Measurements from ENCODE around the gene IGSF22. TPM values are rescaled to one million over a fixed set of nuclear protein-coding genes. Genes with fewer than 3 reads are reported as not detected.

The IGSF22 gene
- polyA plus RNA-seq, 3 donors from 2014 or later = 0.20 to 0.46 TPM; not detected in 1

DNA sequence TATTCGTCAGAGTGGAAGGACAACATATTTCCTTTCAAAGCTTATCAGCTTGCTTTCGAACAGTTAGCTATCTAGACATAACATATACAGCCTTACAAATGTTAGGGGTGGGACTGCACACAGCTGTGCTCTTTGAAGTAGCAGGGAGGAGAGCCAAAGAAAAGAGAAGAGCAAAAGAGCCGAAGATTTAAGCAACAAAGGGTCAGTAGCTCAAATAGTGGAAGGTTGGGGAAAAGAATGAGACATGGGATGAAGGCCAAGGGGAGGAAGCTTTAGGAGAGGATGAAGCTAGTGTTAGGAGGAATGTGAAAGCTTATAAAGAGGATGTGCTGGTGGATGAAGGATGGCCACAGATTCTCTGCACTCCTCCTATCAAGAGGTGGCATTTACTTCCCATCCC, 31.8 kb upstream of the IGSF22 start:
- no peak for DNase-seq
- H3K4me3 Mint-ChIP-seq = no peak overlapping the region
- H3K27ac Mint-ChIP-seq = no peak overlapping the region
- no peaks in the 10 kb centered on the region for H3K9me3 Mint-ChIP-seq
- H3K36me3 Mint-ChIP-seq = no peaks in the 10 kb centered on the region
- peaks cover 0 to 4% (median 2%) of the 10 kb centered on the region in 3 donors for H3K27me3 Mint-ChIP-seq (ENCODE audit: low read depth in 3 of 3)
- H3K4me1 Mint-ChIP-seq = no peaks in the 10 kb centered on the region

DNA sequence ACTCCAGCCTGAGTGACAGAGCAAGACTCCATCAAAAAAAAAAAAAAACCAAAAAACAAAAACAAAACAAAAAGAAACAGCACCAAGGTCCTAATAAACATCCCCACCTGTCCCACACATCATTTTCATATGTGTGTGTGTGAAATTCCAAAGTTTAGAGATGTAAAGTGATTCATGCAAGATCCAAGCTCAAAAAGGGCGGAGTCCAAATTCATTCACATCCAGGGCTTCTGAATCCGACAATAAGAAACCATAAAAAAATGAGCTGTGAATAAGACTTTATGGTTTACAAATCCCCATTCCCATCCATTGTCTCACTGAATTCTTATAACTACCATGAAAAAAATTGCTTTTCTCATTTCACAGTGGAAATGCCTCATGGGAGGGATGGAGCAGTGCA, 30.9 kb upstream of the IGSF22 start:
- H3K4me3 Mint-ChIP-seq = no peak overlapping the region
- H3K27ac Mint-ChIP-seq = no peak overlapping the region
- H3K4me1 Mint-ChIP-seq = no peaks in the 10 kb centered on the region

DNA sequence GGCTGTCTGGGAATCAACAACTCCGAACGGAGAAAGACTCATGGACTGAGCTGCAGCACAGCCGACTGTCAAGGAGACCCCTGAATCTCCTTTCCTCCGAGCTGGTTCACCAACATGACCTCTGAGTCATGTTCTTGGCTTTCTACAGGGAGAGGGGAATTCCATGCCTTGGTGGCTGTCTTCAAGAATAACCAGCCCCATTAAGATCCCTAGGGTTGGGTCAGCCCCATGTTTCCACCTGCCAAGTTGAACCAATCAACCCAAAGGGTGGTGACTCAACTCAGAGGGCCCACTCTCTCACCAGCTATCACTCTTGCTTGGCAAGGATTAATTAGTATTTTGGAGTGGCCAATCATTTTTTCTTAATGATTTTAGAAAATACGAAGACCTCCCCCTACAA, 28.3 kb upstream of the IGSF22 start:
- Mint-ChIP-seq H3K4me1 (no peaks in the 10 kb centered on the region), H3K36me3 (no peaks in the 10 kb centered on the region), H3K4me3 (no peak overlapping the region), H3K27ac (no peak overlapping the region), H3K27me3 (ENCODE audit: low read depth in 3 of 3) (peaks cover 3 to 7% (median 4%) of the 10 kb centered on the region in 3 donors), H3K9me3 (no peaks in the 10 kb centered on the region)
- DNase-seq = no peak

More for the DNA sequence above, 30.9 kb upstream of the IGSF22 start:
- DNase-seq = no peak
- Mint-ChIP-seq H3K36me3 (no peaks in the 10 kb centered on the region), H3K9me3 (no peaks in the 10 kb centered on the region), H3K27me3 (ENCODE audit: low read depth in 3 of 3) (peaks cover 0 to 5% (median 4%) of the 10 kb centered on the region in 3 donors)

- Mint-ChIP-seq H3K27ac (no peak overlapping the region), H3K4me3 (no peak overlapping the region), H3K27me3 (ENCODE audit: low read depth in 3 of 3) (peaks cover 2 to 7% (median 3%) of the 10 kb centered on the region in 3 donors), H3K9me3 (no peaks in the 10 kb centered on the region), H3K36me3 (no peaks in the 10 kb centered on the region), H3K4me1 (no peaks in the 10 kb centered on the region)
- no peak for DNase-seq
Measured at GRCh38 chr11:18752502-18752901, 26.5 kb upstream of the IGSF22 start.

GRCh38 chr11:18750944-18751343, 25.0 kb upstream of the IGSF22 start:
- Mint-ChIP-seq H3K4me1 (no peaks in the 10 kb centered on the region), H3K36me3 (no peaks in the 10 kb centered on the region), H3K9me3 (no peaks in the 10 kb centered on the region), H3K27ac (no peak overlapping the region), H3K4me3 (no peak overlapping the region), H3K27me3 (ENCODE audit: low read depth in 3 of 3) (peaks cover 3 to 7% (median 4%) of the 10 kb centered on the region in 3 donors)
- DNase-seq = no peak

DNA sequence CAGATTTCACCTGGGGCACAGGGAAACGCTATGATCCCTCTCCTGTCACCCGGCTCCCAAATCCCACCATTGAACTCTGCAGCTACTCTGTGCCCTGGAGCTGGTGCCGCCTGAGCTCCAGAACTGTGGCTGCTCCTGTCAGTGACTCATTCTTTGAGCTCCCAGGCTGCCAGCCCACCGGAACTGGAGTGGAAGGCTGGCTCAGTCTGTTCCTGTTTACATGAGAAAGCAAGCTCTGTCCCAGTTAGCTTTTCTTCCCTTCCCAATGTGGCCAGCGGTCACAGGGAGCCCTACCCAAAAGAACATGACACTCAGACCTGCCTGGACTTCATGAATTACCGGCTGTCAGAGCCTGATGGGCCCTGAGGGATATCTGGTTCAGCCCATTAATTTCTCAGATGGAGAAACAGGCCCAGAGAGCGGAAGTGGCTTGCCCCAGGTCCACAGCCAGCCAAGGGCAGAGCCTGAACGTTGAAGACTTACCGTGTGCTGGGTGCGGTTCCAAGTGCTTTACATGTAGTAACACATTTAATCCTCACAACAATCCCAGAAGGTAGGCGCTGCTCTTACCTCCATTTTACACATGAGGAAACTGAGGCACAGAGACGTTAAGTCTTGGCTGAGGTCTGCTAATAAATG, 23.8 kb upstream of the IGSF22 start:
- Mint-ChIP-seq H3K36me3 (no peaks in the 10 kb centered on the region), H3K27me3 (ENCODE audit: low read depth in 3 of 3) (peaks cover 2 to 7% (median 5%) of the 10 kb centered on the region in 3 donors), H3K9me3 (no peaks in the 10 kb centered on the region), H3K4me1 (no peaks in the 10 kb centered on the region), H3K27ac (no peak overlapping the region), H3K4me3 (no peak overlapping the region)
- no peak for DNase-seq

GRCh38 chr11:18748766-18749365, 22.9 kb upstream of the IGSF22 start:
- Mint-ChIP-seq H3K9me3 (no peaks in the 10 kb centered on the region), H3K4me3 (no peak overlapping the region)
- no peak for DNase-seq

DNA sequence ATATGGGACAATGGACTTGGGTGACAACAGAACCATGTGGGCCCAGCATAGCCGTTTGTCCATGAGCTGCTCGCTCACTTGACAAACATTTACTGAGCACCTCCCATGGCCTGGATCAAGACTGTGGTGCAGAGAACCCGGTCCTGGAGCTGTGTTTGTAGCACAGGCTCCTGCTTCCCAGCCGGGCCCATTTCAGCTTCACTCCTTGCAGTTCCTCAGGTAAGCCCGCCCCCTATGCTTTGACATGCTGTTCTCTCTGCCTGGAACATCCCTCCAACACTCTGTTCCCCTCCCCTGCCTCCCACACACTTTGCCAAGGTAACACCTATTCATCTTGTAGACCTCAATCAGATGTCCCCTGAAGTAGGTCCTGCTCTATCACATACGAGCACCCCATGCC, 19.3 kb upstream of the IGSF22 start:
- no peaks in the 10 kb centered on the region for H3K4me1 Mint-ChIP-seq
- DNase-seq = no peak
- no peaks in the 10 kb centered on the region for H3K9me3 Mint-ChIP-seq
- H3K27me3 Mint-ChIP-seq (ENCODE audit: low read depth in 3 of 3) = peaks cover 0 to 8% (median 2%) of the 10 kb centered on the region in 3 donors
- no peak overlapping the region for H3K4me3 Mint-ChIP-seq
- H3K36me3 Mint-ChIP-seq = no peaks in the 10 kb centered on the region
- H3K27ac Mint-ChIP-seq = no peak overlapping the region

More at GRCh38 chr11:18748766-18749365, 22.9 kb upstream of the IGSF22 start:
- Mint-ChIP-seq H3K27ac (no peak overlapping the region), H3K27me3 (ENCODE audit: low read depth in 3 of 3) (peaks cover 2 to 9% (median 7%) of the 10 kb centered on the region in 3 donors), H3K4me1 (no peaks in the 10 kb centered on the region), H3K36me3 (no peaks in the 10 kb centered on the region)

- H3K36me3 Mint-ChIP-seq = no peaks in the 10 kb centered on the region
- peaks cover 0 to 8% (median 2%) of the 10 kb centered on the region in 3 donors for H3K27me3 Mint-ChIP-seq (ENCODE audit: low read depth in 3 of 3)
- no peak overlapping the region for H3K27ac Mint-ChIP-seq
- H3K4me3 Mint-ChIP-seq = no peak overlapping the region
- no peaks in the 10 kb centered on the region for H3K9me3 Mint-ChIP-seq
- DNase-seq = no peak
- no peaks in the 10 kb centered on the region for H3K4me1 Mint-ChIP-seq
Measured at GRCh38 chr11:18743900-18744514, 18.0 kb upstream of the IGSF22 start.

DNA sequence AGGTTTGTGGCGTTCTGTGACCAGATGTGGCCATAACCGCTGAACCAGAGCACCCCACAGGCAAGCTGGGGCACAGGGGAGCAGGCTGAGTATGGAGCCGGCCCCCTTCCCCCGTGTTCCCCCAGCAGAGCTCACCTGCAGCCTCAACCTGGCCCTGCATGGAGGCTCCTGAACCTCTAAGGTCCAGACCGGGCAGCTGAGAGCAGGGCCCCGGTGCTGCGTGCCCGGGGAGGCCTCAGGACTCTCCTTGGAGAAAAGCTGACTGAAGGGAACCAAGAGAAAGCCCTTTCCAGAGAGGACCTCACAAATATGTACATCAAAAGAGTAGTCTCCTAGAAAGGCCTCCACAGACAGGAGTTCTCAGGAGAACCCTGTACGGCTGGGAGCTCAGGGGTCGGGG, 17.4 kb upstream of the IGSF22 start:
- Mint-ChIP-seq H3K4me1 (no peaks in the 10 kb centered on the region), H3K27me3 (ENCODE audit: low read depth in 3 of 3) (peaks cover 0 to 8% (median 2%) of the 10 kb centered on the region in 3 donors), H3K4me3 (no peak overlapping the region), H3K9me3 (no peaks in the 10 kb centered on the region), H3K36me3 (no peaks in the 10 kb centered on the region), H3K27ac (no peak overlapping the region)
- DNase-seq = no peak

DNA sequence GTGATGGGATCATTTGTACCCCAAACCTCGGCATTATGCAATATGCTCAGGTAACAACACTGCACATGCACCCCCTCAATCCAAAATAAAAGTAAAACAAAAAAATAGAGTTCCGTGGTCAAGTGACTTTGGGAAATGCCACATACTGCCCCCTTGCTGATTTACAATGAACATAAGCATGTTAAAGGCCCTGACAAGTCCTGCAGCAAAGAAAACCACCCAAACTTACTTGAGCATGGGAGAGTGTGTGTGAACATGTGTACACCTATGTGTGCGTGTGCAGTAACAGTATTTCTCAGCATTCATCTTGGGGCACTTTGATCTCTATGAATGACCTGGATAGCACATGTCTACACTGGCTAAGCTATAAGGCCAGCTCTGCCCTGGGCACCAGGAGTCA, 15.8 kb upstream of the IGSF22 start:
- Mint-ChIP-seq H3K4me1 (no peaks in the 10 kb centered on the region), H3K27ac (no peak overlapping the region), H3K27me3 (ENCODE audit: low read depth in 3 of 3) (peaks cover 0 to 8% (median 0%) of the 10 kb centered on the region in 3 donors), H3K36me3 (no peaks in the 10 kb centered on the region), H3K4me3 (no peak overlapping the region), H3K9me3 (no peaks in the 10 kb centered on the region)
- no peak for DNase-seq

GRCh38 chr11:18739685-18740084, 13.7 kb upstream of the IGSF22 start:
- DNase-seq = no peak
- H3K36me3 Mint-ChIP-seq = no peaks in the 10 kb centered on the region
- peaks cover 0 to 4% (median 0%) of the 10 kb centered on the region in 3 donors for H3K27me3 Mint-ChIP-seq (ENCODE audit: low read depth in 3 of 3)
- no peaks in the 10 kb centered on the region for H3K9me3 Mint-ChIP-seq
- H3K27ac Mint-ChIP-seq = no peak overlapping the region
- H3K4me3 Mint-ChIP-seq = no peak overlapping the region
- H3K4me1 Mint-ChIP-seq = no peaks in the 10 kb centered on the region

- no peak for DNase-seq
- H3K27ac Mint-ChIP-seq = no peak overlapping the region
- H3K4me1 Mint-ChIP-seq = no peaks in the 10 kb centered on the region
Measured at GRCh38 chr11:18737642-18738041, 11.7 kb upstream of the IGSF22 start.

DNA sequence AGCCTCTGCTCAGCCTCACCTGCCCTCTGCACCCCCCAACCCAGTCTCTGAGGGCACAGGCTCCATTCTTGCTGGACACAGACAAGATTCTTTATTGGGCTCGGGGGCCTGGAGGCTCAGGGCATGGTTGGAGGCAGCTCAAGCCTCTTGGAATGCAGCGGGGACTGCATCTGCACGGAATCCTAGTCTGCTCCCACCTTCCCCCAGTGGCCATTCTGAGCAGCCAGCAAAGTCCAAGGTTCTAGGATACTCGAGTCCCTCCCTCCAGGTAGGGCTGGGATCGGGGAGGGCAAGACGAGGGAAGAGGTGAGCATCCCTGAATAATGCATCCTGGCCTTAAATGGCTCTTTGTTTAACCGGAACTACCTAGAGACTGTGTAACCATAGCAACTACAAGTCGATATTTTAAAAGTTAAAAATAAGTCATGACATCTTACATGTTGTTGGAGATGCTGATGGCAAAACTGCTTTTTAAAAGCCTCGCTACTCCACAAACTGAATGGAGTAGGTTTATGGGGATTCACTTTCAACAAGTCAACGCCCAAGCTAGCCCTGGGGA, 10.7 kb upstream of the IGSF22 start:
- Mint-ChIP-seq H3K9me3 (no peaks in the 10 kb centered on the region), H3K27me3 (ENCODE audit: low read depth in 3 of 3) (peaks cover 0 to 4% (median 0%) of the 10 kb centered on the region in 3 donors), H3K4me3 (no peak overlapping the region), H3K36me3 (no peaks in the 10 kb centered on the region), H3K27ac (no peak overlapping the region), H3K4me1 (peaks cover 0 to 2% of the 10 kb centered on the region in 2 donors)
- DNase-seq = no peak

More at GRCh38 chr11:18737642-18738041, 11.7 kb upstream of the IGSF22 start:
- Mint-ChIP-seq H3K36me3 (no peaks in the 10 kb centered on the region), H3K27me3 (ENCODE audit: low read depth in 3 of 3) (peaks cover 0 to 2% (median 0%) of the 10 kb centered on the region in 3 donors), H3K4me3 (no peak overlapping the region), H3K9me3 (no peaks in the 10 kb centered on the region)
